Chondrocyte (in vitro differentiated cells): ENCODE results near the gene PRKCA. TPM values are rescaled to one million over a fixed set of nuclear protein-coding genes. Genes with fewer than 3 reads are reported as not detected.

Experiments used
- DNase-seq: peaks from one replicate; pipeline ENCODE4 v3.0.0; 2021; ENCODE audit warnings: mixed read lengths, low spot score
- H3K27ac Mint-ChIP-seq: one replicate; pipeline ENCODE4 v1.8.0; 2021; ENCODE audit warnings: mild to moderate bottlenecking, moderate library complexity, mixed read lengths; ENCODE audit not compliant: unreplicated experiment
- H3K27me3 Mint-ChIP-seq: 2 replicates; pipeline ENCODE4 v1.8.0; 2021; ENCODE audit warnings: low read depth, mixed read lengths
- H3K36me3 Mint-ChIP-seq: 2 replicates; pipeline ENCODE4 v1.8.0; 2021; ENCODE audit warnings: low read depth, mixed read lengths
- H3K4me1 Mint-ChIP-seq: 2 replicates; pipeline ENCODE4 v1.8.0; 2021; ENCODE audit warnings: low read depth, mild to moderate bottlenecking, mixed read lengths
- H3K4me3 Mint-ChIP-seq: one replicate; pipeline ENCODE4 v1.8.0; 2021; ENCODE audit warnings: mild to moderate bottlenecking, moderate library complexity, mixed read lengths; ENCODE audit not compliant: unreplicated experiment
- H3K9me3 Mint-ChIP-seq: 2 replicates; pipeline ENCODE4 v1.8.0; 2021; ENCODE audit warnings: low read depth, mixed read lengths
- CTCF ChIP-seq: fragments of 200-600 bp; sonication (generic); IDR thresholded peaks from 2 replicates; pipeline ENCODE4 v1.5.0; 2021; ENCODE audit warnings: antibody characterized with exemption, mild to moderate bottlenecking, moderate library complexity
- total RNA-seq: library from RNA; stranded (reverse); gene quantifications from 3 replicates; pipeline ENCODE4 v1.2.1, GENCODE V29; 2021

PRKCA gene
- total RNA-seq, 1 donor from 2014 or later, result 51.5 TPM

GRCh38 chr17:66545918-66546317, 243.5 kb downstream of the PRKCA start:
- Mint-ChIP-seq H3K27ac (peak overlapping the region; percentile 15), H3K27me3 (no peaks in the 10 kb centered on the region), H3K36me3 (no peaks in the 10 kb centered on the region), H3K4me1 (peaks cover 86% of the 10 kb centered on the region), H3K4me3 (no peak overlapping the region), H3K9me3 (peaks cover 16% of the 10 kb centered on the region)
- DNase-seq, result no peak
- TF ChIP-seq CTCF, result no peak

DNA sequence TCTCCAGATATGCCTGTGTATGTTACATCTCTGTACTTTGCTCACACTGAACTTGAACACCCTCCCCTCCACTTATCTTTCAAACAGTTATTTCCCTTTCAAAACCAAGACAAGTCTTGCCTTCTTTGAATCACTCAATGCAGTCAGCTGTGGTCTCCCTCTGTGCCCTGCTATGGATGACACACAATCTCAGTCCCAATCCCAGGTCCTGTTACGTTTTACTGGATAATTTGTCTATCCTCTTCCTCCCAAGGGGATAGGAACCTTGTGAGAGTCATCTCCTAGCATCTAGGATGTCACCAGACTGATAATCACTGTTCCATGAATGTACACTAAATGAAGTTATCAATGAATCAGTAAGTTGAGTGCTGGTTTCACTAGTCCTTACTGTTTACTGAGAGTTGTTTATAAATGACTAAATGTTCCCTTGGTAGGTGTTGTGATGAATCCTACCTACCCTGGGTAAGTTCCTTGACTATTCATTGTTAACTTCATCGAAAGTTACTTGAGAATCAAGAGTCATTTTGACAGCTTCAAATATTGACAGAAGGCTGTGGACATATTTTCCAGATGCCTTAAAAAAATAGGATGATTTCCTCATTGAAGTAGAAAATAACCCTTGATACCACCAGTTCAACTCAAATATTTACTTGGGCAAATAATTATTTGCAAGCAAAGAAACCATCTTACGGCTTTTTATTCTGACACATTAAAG, 244.9 kb downstream of the PRKCA start:
- DNase-seq, result no peak
- H3K36me3 Mint-ChIP-seq, result no peaks in the 10 kb centered on the region
- TF ChIP-seq CTCF, result no peak
- peaks cover 16% of the 10 kb centered on the region for H3K9me3 Mint-ChIP-seq
- peaks cover 77% of the 10 kb centered on the region for H3K4me1 Mint-ChIP-seq
- no peaks in the 10 kb centered on the region for H3K27me3 Mint-ChIP-seq
- H3K27ac Mint-ChIP-seq, result peak overlapping the region; percentile 93
- H3K4me3 Mint-ChIP-seq, result no peak overlapping the region

DNA sequence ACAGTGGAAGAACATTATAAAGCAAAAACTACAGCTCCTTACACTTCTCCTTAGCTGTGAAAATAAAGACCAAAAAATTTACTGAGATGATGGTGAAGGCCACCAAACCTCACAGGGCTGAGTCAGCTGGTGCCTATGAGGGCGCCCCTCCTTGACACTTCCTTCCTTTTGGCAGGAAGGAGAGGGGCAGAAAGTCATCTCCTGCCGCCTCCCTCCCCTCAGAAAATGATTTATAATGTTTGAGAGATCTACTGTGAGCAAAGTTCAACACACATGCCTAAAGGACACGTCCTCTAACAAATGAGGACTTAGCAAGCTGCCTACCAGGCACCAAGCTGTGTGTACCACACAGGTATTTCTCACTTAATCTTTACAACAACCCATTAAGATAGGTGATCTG, 245.7 kb downstream of the PRKCA start:
- H3K4me1 Mint-ChIP-seq, result peaks cover 69% of the 10 kb centered on the region

DNA sequence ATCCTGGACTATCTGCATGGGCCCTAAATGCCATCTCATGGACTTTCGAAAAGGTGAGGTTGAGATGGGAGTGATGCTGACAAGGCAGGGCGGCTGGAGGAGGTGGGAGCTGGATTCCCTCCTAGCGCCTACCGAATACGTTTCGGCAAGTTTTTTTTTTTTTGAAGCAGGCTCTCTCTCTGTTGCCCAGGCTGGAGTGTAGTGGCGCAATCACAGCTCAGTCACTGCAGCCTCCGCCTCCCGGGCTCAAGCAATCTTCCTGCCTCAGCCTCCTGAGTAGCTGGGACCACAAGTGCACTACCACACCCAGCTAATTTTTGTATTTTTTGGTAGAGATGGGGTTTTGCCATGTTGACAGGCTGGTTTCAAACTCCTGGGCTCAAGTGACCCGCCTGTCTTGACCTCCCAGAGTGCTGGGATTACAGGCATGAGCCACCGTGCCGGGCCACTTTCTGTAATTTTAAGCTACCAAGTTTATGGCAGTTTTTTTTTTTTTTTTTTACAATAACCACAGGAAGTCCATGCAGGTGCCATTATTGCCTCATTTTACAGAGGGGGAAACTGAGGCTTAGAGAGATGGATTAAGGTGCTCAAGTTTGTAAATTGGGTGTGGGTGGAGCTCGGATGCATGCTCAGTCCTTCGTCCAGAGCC, 246.4 kb downstream of the PRKCA start:
- DNase-seq, result no peak
- Mint-ChIP-seq H3K4me3 (no peak overlapping the region), H3K4me1 (peaks cover 63% of the 10 kb centered on the region), H3K9me3 (peaks cover 16% of the 10 kb centered on the region), H3K27me3 (no peaks in the 10 kb centered on the region), H3K36me3 (peaks cover 3% of the 10 kb centered on the region), H3K27ac (peak overlapping the region; percentile 93)
- no peak for TF ChIP-seq CTCF

More for the DNA sequence above, 245.7 kb downstream of the PRKCA start:
- Mint-ChIP-seq H3K4me3 (no peak overlapping the region), H3K27me3 (no peaks in the 10 kb centered on the region), H3K27ac (peak overlapping the region; percentile 93), H3K9me3 (peaks cover 16% of the 10 kb centered on the region), H3K36me3 (no peaks in the 10 kb centered on the region)
- DNase-seq, result no peak
- no peak for TF ChIP-seq CTCF

- Mint-ChIP-seq H3K27me3 (no peaks in the 10 kb centered on the region), H3K27ac (peak overlapping the region; percentile 93), H3K4me1 (peaks cover 58% of the 10 kb centered on the region), H3K9me3 (peaks cover 16% of the 10 kb centered on the region), H3K4me3 (no peak overlapping the region), H3K36me3 (peaks cover 4% of the 10 kb centered on the region)
- TF ChIP-seq CTCF, result no peak
- no peak for DNase-seq
Observed at GRCh38 chr17:66549311-66549704, 246.9 kb downstream of the PRKCA start.
